Activated gamma-delta T cell (primary cell): Measurements from ENCODE around the gene OLIG2.

Experiments
- DNase-seq: peaks from one replicate; lab custom pipeline; 2025; lab: John Stamatoyannopoulos, UW

The OLIG2 gene

DNA sequence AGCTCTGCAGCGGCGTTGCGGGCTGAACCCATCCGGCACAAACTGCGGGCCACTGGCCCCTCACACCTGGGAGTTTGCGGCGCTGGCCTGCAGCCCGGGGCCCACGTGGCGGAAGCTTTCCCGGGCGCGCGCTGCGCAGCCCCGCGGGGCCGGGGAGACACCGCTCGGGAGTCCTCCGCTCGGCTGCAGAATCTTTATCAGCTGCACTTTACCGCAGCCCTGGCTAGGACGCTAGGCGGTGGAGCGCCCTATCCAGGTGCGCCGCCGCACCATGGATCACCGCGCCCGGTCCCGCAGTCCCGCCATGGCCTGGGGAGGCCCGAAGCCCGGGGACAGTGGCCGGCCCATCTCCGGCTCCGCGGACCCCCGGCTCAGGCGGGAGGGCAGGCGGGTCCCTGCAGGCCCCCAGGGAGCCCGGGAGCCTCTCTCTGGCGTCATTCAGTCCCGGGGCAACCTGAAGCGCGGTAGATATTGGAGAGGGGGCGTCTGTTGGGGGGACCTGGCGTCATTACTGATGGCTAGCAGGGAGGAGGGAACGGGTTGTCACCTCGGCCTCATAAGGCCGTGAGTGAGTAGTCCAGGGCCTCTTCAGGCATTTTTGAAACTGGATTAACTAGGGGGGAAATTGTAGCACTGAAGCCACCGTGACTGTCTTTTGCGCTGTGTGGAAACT, 5.7 kb upstream of the OLIG2 start:
- DNase-seq, result no peak

DNA sequence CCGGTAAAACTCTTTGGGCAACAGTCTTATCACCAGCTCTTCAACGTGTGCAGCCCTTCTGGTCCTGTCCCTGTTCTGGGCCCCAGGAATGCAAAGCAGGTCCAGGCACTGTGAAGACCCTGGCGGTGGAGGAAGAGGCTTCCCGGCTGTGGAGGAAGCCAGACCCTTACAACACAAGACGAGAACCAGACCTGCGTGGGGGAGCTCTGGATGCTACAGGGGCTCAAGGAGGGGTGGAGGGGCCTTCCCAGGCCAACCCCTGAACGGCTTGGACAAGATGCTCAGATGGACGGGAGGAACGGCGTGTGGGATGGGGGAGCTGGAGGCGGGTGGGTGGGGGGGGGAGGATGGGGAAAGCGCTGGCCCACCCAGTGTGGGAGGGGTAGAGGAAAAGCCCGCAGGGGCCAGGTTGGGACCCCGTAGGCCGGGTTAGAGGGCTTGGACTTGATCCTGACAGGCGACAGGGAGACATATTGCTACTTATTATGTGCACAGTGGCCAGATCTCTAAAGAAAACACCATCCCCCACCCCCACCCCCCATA, 5.1 kb upstream of the OLIG2 start:
- DNase-seq, result no peak

DNA sequence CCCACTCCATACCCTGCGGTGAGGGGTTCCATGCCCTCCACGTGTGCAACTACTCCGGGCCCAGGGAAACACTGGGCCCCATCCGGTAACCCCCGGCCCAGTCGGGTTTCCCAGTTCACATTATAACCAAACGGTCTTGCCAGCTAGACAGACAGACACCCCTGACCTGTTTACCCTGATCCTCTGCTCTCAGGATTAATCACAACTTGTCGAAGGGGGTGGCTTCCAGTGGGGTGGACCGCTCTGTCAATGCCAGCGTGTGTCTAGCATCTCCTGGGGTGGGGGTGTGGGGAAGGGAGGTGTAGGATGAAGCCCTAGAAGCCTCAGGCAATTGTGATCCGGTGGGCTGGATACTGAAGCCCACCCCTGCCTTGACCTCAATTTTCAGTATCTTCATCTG, 4.6 kb upstream of the OLIG2 start:
- no peak for DNase-seq

DNA sequence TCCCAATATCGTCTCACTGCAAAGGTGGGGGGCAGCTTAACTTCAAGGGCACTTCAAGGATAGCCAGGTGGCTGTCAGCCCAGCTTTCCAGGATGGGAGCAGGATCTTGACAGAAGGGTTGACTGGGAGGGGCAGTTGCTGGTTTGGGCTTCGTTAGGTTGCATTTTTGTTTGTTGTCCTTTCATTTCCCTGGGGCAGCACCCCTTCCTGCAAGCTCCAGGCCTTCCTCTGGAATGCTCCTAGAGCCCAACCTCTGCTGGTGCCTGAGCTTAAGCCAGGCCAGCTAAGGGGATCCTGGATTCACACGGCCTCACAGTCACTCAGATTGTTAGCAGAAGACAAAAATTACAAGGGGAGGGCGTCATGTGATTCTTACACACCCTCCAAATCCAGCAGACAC, 4.1 kb upstream of the OLIG2 start:
- no peak for DNase-seq

DNA sequence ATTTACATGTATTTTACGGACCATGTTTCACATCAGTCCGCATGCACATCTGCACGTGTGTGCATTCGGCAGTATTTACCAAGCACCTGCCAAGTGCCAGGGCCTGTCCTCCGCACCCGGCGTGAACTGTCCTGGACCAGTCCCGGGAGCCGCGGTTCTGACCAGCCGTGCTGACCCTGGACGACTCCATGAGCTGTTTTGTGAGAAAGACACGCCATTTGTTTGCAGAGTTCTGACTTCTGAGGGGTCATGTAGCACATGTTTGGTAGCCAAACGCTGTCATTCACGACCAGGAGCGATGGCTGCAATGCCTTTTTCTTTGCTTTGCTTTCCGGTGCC, 3.3 kb upstream of the OLIG2 start:
- DNase-seq, result no peak

DNA sequence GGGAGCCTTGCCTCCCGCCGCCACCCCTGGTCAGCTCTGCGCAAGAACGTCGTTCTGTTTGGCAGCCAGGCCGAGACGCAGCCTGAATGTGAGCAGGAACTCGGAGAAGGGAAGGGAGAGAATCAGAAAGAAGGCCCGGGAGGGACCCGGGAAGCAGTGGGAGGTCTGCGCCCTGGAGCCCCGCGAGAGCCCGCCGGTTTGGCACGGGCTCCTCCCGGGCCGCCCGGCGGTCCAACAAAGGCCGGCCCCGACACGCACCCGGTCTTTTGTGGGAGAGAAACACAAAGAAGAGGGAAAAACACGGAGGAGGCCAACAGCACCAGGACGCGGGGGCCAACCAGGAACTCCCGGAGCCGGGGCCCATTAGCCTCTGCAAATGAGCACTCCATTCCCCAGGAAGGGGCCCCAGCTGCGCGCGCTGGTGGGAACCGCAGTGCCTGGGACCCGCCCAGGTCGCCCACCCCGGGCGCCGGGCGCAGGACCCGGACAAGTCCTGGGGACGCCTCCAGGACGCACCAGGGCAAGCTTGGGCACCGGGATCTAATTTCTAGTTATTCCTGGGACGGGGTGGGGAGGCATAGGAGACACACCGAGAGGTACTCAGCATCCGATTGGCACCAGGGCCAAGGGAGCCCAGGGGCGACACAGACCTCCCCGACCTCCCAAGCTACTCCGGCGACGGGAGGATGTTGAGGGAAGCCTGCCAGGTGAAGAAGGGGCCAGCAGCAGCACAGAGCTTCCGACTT, 2.7 kb upstream of the OLIG2 start:
- no peak for DNase-seq

DNA sequence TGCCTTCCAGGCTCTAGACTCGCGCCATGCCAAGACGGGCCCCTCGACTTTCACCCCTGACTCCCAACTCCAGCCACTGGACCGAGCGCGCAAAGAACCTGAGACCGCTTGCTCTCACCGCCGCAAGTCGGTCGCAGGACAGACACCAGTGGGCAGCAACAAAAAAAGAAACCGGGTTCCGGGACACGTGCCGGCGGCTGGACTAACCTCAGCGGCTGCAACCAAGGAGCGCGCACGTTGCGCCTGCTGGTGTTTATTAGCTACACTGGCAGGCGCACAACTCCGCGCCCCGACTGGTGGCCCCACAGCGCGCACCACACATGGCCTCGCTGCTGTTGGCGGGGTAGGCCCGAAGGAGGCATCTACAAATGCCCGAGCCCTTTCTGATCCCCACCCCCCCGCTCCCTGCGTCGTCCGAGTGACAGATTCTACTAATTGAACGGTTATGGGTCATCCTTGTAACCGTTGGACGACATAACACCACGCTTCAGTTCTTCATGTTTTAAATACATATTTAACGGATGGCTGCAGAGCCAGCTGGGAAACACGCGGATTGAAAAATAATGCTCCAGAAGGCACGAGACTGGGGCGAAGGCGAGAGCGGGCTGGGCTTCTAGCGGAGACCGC, 2.0 kb upstream of the OLIG2 start:
- no peak for DNase-seq

DNA sequence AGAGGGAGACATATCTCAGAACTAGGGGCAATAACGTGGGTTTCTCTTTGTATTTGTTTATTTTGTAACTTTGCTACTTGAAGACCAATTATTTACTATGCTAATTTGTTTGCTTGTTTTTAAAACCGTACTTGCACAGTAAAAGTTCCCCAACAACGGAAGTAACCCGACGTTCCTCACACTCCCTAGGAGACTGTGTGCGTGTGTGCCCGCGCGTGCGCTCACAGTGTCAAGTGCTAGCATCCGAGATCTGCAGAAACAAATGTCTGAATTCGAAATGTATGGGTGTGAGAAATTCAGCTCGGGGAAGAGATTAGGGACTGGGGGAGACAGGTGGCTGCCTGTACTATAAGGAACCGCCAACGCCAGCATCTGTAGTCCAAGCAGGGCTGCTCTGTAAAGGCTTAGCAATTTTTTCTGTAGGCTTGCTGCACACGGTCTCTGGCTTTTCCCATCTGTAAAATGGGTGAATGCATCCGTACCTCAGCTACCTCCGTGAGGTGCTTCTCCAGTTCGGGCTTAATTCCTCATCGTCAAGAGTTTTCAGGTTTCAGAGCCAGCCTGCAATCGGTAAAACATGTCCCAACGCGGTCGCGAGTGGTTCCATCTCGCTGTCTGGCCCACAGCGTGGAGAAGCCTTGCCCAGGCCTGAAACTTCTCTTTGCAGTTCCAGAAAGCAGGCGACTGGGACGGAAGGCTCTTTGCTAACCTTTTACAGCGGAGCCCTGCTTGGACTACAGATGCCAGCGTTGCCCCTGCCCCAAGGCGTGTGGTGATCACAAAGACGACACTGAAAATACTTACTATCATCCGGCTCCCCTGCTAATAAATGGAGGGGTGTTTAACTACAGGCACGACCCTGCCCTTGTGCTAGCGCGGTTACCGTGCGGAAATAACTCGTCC, 1.3 kb upstream of the OLIG2 start:
- DNase-seq, result no peak

DNA sequence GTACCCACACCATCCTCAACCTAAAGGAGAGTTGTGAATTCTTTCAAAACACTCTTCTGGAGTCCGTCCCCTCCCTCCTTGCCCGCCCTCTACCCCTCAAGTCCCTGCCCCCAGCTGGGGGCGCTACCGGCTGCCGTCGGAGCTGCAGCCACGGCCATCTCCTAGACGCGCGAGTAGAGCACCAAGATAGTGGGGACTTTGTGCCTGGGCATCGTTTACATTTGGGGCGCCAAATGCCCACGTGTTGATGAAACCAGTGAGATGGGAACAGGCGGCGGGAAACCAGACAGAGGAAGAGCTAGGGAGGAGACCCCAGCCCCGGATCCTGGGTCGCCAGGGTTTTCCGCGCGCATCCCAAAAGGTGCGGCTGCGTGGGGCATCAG, 638 bp upstream of the OLIG2 start:
- DNase-seq, result no peak

DNA sequence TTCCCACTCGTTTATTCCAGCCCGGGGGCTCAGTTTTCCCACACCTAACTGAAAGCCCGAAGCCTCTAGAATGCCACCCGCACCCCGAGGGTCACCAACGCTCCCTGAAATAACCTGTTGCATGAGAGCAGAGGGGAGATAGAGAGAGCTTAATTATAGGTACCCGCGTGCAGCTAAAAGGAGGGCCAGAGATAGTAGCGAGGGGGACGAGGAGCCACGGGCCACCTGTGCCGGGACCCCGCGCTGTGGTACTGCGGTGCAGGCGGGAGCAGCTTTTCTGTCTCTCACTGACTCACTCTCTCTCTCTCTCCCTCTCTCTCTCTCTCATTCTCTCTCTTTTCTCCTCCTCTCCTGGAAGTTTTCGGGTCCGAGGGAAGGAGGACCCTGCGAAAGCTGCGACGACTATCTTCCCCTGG, 716 bp downstream of the OLIG2 start:
- no peak for DNase-seq

DNA sequence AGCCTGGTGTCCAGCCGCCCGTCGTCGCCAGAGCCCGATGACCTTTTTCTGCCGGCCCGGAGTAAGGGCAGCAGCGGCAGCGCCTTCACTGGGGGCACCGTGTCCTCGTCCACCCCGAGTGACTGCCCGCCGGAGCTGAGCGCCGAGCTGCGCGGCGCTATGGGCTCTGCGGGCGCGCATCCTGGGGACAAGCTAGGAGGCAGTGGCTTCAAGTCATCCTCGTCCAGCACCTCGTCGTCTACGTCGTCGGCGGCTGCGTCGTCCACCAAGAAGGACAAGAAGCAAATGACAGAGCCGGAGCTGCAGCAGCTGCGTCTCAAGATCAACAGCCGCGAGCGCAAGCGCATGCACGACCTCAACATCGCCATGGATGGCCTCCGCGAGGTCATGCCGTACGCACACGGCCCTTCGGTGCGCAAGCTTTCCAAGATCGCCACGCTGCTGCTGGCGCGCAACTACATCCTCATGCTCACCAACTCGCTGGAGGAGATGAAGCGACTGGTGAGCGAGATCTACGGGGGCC, 1.2 kb downstream of the OLIG2 start:
- DNase-seq, result no peak

DNA sequence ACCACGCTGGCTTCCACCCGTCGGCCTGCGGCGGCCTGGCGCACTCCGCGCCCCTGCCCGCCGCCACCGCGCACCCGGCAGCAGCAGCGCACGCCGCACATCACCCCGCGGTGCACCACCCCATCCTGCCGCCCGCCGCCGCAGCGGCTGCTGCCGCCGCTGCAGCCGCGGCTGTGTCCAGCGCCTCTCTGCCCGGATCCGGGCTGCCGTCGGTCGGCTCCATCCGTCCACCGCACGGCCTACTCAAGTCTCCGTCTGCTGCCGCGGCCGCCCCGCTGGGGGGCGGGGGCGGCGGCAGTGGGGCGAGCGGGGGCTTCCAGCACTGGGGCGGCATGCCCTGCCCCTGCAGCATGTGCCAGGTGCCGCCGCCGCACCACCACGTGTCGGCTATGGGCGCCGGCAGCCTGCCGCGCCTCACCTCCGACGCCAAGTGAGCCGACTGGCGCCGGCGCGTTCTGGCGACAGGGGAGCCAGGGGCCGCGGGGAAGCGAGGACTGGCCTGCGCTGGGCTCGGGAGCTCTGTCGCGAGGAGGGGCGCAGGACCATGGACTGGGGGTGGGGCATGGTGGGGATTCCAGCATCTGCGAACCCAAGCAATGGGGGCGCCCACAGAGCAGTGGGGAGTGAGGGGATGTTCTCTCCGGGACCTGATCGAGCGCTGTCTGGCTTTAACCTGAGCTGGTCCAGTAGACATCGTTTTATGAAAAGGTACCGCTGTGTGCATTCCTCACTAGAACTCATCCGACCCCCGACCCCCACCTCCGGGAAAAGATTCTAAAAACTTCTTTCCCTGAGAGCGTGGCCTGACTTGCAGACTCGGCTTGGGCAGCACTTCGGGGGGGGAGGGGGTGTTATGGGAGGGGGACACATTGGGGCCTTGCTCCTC, 1.9 kb downstream of the OLIG2 start:
- no peak for DNase-seq

DNA sequence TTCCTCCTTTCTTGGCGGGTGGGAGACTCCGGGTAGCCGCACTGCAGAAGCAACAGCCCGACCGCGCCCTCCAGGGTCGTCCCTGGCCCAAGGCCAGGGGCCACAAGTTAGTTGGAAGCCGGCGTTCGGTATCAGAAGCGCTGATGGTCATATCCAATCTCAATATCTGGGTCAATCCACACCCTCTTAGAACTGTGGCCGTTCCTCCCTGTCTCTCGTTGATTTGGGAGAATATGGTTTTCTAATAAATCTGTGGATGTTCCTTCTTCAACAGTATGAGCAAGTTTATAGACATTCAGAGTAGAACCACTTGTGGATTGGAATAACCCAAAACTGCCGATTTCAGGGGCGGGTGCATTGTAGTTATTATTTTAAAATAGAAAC, 2.5 kb downstream of the OLIG2 start:
- no peak for DNase-seq

DNA sequence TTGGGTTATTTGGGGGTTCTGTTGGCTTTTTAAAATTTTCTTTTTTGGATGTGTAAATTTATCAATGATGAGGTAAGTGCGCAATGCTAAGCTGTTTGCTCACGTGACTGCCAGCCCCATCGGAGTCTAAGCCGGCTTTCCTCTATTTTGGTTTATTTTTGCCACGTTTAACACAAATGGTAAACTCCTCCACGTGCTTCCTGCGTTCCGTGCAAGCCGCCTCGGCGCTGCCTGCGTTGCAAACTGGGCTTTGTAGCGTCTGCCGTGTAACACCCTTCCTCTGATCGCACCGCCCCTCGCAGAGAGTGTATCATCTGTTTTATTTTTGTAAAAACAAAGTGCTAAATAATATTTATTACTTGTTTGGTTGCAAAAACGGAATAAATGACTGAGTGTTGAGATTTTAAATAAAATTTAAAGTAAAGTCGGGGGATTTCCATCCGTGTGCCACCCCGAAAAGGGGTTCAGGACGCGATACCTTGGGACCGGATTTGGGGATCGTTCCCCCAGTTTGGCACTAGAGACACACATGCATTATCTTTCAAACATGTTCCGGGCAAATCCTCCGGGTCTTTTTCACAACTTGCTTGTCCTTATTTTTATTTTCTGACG, 3.1 kb downstream of the OLIG2 start:
- DNase-seq, result no peak

DNA sequence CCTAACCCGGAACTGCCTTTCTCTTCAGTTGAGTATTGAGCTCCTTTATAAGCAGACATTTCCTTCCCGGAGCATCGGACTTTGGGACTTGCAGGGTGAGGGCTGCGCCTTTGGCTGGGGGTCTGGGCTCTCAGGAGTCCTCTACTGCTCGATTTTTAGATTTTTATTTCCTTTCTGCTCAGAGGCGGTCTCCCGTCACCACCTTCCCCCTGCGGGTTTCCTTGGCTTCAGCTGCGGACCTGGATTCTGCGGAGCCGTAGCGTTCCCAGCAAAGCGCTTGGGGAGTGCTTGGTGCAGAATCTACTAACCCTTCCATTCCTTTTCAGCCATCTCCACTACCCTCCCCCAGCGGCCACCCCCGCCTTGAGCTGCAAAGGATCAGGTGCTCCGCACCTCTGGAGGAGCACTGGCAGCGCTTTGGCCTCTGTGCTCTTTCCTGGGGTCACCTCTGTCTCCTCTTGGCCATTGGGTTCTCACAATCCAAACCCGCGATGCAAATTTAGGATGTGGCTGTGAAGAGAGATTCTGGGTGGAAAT, 3.7 kb downstream of the OLIG2 start:
- no peak for DNase-seq

DNA sequence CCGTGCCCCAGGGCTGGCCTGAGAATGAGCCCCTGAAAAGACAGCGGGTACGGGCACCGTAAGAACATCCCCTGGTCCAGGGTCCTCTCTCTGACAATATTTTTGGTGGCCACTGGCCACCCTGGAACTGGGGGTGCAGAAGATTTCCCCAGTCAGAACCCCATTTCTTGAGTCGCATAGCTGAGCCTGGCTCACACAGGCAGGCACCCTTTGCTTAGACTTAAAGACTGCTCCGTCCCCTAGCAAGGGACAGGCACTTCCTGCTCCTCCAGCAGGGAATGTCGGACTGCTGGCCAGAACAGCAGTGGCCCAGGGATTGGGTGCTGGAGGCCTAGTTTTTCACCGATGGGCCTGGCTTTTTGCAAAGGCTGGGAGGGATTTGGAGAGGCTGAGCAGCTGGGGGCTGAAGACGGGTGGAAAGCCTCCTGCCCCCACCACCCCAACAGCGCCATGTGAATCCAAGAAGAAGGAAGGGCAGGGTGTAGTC, 4.3 kb downstream of the OLIG2 start:
- no peak for DNase-seq

DNA sequence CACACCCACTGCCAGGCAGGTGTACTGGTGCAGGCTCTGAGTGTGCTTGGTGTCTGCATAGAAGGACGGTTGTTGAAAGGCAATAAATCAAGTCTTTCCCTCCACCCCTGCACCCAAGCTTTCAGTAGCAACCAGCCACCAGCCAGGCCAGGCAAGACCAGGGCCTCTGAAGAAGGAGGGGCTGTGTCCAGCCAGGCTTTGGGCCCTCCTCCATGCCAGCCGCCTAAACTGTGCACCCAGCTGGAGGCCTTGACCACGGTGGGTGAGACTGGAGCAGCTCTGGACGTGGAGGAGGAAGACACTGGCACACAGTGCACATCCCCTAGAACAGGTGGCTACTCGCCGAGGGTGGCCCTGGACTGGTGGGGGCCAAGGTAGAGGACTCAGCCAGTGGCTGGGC, 4.9 kb downstream of the OLIG2 start:
- no peak for DNase-seq

DNA sequence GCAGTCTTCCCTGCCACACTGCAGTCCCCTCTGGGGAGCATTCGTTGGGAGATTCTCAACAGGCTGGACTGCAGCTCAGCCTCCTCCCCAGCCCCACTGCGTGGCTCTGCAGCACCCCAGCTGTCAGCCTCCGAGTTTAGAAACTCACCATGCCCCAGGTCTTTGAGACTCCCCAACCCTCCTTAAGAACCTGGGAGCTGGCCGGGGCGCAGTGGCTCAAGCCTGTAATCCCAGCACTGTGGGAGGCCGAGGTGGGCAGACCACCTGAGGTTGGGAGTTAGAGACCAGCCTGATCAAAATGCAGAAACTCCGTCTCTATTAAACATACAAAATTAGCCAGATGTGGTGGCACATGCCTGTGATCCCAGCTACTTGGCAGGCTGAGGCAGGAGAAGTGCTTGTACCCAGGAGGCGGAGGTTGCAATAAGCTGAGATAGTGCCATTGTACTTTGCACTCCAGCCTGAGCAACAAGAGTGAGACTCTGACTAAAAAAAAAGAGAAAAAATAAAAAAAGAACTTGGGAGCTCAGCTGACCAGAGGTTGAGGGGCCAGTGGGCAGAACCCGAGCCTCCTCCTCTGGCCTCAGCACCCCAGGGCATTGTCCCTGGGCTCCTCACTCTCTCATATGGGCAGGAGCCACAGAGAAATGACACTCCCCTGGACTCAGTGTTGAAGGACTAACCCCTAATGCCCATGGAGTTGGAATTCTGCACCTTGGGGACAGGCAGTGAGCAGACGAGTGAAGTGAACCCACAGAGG, 5.6 kb downstream of the OLIG2 start:
- no peak for DNase-seq

DNA sequence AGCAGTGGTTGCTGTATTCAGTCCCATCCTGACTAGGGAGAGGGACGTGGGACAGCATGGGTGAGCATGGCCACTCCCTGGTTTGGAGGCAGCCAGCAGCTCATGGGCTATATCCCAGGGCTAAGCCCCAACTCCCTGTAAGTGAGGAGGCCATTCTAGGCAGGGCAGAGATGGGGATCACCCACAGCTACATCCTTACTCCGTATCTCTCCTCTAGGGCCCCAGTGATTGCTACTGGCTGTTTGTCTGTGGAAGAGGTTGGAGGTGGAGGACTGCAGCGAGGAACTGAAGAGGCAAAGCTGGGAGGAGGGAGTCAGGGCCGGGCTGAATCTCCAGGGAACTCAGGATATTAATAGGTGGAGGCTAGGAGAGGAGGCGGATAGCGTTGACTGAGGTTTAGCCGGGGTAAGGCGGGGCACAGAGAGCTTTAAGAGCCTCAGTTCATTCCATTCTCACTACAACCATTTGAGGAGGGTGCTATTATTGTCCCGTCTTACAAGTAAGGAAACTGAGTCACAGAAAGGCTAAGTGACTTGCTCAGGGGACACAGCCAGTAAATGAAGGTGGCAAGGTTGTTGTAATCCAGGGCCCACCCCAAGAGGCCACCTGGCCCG, 6.8 kb downstream of the OLIG2 start:
- no peak for DNase-seq
